ENCODE data around the gene CDK7. TPM values are rescaled to one million over a fixed set of nuclear protein-coding genes. Genes with fewer than 3 reads are reported as not detected.
A peak's percentile ranks its signal among the peaks of the same experiment; 100 is the strongest.

The CDK7 gene
- total RNA-seq, 1 experiment from 2014 or later: 53.4 TPM

- no peak for TF ChIP-seq CTCF (conservative IDR thresholded peaks at IDR 0.05)
- Histone ChIP-seq H3K27ac (ENCODE audit: insufficient read length, low read depth, low read length) (no peak overlapping the region), H3K23ac (ENCODE audit: insufficient read length, low read depth, low read length) (no peak overlapping the region), H2BK15ac (ENCODE audit: low read depth, low read length) (no peak overlapping the region), H3K27me3 (ENCODE audit: insufficient read depth, low read length) (no peaks in the 10 kb centered on the region), H3K4me1 (ENCODE audit: insufficient read depth, low read length) (peaks cover 3% of the 10 kb centered on the region; the same call in 1 of the 2 replicates), H3K9me3 (ENCODE audit: control insufficient read depth, low read depth, low read length) (no peaks in the 10 kb centered on the region), H2AK5ac (ENCODE audit: insufficient read length, low read length) (no peak overlapping the region), H3T11ph (ENCODE audit: low read length) (no peak overlapping the region), H2BK20ac (ENCODE audit: low read depth, low read length, poor library complexity, severe bottlenecking) (no peak overlapping the region), H3K79me2 (ENCODE audit: insufficient read depth, low read length) (no peaks in the 10 kb centered on the region), H4K8ac (replicated peaks; ENCODE audit: insufficient read length, low read depth, low read length) (no peak overlapping the region), H3K4ac (ENCODE audit: low read depth, low read length) (no peak overlapping the region), H3K18ac (ENCODE audit: insufficient read length, low read depth, low read length) (no peak overlapping the region), H3K56ac (ENCODE audit: insufficient read length, low read depth, low read length) (no peak overlapping the region), H2BK12ac (ENCODE audit: insufficient read length, low read depth, low read length) (no peak overlapping the region), H4K91ac (ENCODE audit: insufficient read length, low read depth, low read length) (no peak overlapping the region), H3K14ac (ENCODE audit: insufficient read depth, low read length) (no peak overlapping the region), H2BK5ac (ENCODE audit: insufficient read length, low read length) (no peak overlapping the region), H3K9ac (ENCODE audit: extremely low read depth, insufficient read length, low read length) (no peak overlapping the region), H2BK120ac (ENCODE audit: low read depth, low read length, poor library complexity, severe bottlenecking) (no peak overlapping the region), H4K20me1 (ENCODE audit: control insufficient read depth, insufficient read depth, insufficient read length) (no peaks in the 10 kb centered on the region), H3K23me2 (ENCODE audit: insufficient read length, low read depth, low read length, poor library complexity, severe bottlenecking) (no peaks in the 10 kb centered on the region), H4K5ac (ENCODE audit: insufficient read length, low read depth, low read length) (no peak overlapping the region), H2AFZ (ENCODE audit: low read length) (no peak overlapping the region), H3K79me1 (ENCODE audit: insufficient read depth, low read depth, low read length, poor library complexity, severe bottlenecking) (no peaks in the 10 kb centered on the region), H3K4me2 (ENCODE audit: insufficient read depth, insufficient read length, low read length) (no peak overlapping the region)
- Mint-ChIP-seq H3K27ac (peak overlapping the region in 1 of 3 experiments; percentile 36; a peak in 1 of 7 replicates), H3K36me3 (ENCODE audit: insufficient read depth in 1 of 3, low read depth in 3 of 3) (no peaks in the 10 kb centered on the region; a peak in 1 of 7 replicates), H3K27me3 (ENCODE audit: low read depth) (no peaks in the 10 kb centered on the region), H3K4me3 (no peak overlapping the region), H3K4me1 (peaks cover 14% of the 10 kb centered on the region in 2 experiments), H3K9me3 (no peaks in the 10 kb centered on the region)
- WGBS (ENCODE audit: extremely low coverage, insufficient read length, low lambda C conversion rate): no CpG with 5 or more reads among the region's 5 CpGs
- no peak for DNase-seq
Measured at GRCh38 chr5:69285448-69286116, 50.9 kb downstream of the CDK7 start.
